HG02852 (cell line): Measurements from ENCODE around the gene TMEM156.

ENCODE experiments used
- ATAC-seq: cut with Tn5 transposase; IDR thresholded peaks from one replicate; pipeline ENCODE4 v1.9.1; 2021; ENCODE audit warnings: mild to moderate bottlenecking, moderate library complexity; ENCODE audit not compliant: unreplicated experiment

The TMEM156 gene

GRCh38 chr4:38930707-38931106 is 101.5 kb downstream of the TMEM156 start:
- ATAC-seq, result no peak

DNA sequence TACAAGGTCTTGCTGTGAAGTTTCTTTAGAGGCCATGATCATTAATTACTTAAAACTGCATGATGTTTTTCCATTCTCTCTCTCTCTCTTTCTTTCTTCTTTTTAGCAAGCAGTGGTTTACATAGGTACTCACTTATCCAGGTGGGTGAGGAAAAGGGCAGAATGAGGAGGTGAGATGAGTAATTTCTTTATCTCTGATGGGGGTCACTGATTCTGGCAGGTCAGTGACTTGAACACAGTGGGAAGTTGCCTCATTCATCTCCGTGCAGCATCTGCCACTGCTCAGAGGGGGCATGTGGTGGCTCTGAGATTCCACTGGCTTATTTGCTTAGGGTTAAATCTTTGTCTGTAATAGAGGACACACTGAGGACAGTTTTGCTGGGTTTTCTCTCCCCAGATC is 102.0 kb downstream of the TMEM156 start:
- ATAC-seq, result peak; percentile 55

GRCh38 chr4:38928974-38929373 is 103.2 kb downstream of the TMEM156 start:
- no peak for ATAC-seq

DNA sequence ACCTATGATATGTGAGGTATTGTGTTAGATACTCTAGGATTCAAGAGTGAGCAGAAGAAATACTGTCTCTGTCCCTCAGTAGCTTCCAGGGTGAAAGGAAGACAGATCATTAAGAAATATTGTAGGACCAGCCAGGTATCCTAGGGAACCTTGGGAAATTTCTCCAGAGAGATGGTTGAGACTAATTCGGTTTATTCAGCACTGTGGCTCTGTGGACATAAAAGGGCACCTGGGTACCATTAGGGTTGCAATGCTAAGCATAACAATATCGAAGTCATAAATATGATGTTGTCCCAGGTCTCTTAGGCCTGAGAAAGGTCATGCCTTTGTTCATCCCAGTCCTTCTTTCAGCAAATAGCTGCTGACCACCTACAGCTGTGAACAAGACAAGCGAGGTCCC is 103.6 kb downstream of the TMEM156 start:
- no peak for ATAC-seq

- no peak for ATAC-seq
Observed at GRCh38 chr4:38926896-38927295, 105.3 kb downstream of the TMEM156 start.

- no peak for ATAC-seq
Observed at GRCh38 chr4:38925492-38926413, 106.5 kb downstream of the TMEM156 start.

- no peak for ATAC-seq
Observed at GRCh38 chr4:38924353-38924752, 107.9 kb downstream of the TMEM156 start.

DNA sequence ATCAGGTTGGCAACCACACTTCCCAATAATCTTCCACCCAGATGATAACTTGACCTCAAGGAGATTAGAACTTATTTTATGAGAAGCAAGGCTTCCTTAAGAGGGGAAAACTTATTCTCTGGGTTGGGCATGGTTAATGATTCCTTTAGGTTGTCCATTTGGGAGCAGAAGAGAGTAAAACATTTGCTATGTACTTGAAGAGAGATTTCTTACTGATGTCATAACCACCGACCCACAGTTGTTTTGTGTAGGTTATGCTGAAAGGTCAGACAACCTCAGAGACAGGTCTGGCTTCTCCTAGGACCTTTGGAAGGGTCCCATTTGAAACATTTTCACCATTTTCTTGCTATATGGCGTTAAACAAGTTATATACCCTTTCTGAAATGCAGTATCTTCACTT is 108.5 kb downstream of the TMEM156 start:
- ATAC-seq, result no peak

- ATAC-seq, result no peak
Observed at GRCh38 chr4:38921151-38921550, 111.1 kb downstream of the TMEM156 start.

DNA sequence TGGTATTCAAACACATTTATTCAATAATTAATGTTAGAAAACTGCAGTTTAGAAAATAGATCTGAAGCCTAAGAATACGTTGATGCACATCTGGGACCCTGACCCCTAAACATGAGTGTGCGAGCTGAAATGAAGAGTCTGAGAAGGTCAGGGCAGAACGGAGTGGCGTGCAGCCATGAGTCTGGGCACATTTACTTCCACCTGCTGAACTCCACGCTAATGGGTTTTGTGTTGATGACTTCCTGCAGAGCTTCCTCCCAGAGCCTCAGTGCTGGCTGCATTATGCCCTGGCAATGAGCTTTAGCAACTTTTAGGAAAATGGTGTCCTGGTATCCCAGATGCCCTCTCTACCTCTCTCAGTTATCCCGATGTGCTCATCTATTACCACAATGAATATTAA is 111.5 kb downstream of the TMEM156 start:
- no peak for ATAC-seq

GRCh38 chr4:38920186-38920585 is 112.0 kb downstream of the TMEM156 start:
- ATAC-seq, result no peak

DNA sequence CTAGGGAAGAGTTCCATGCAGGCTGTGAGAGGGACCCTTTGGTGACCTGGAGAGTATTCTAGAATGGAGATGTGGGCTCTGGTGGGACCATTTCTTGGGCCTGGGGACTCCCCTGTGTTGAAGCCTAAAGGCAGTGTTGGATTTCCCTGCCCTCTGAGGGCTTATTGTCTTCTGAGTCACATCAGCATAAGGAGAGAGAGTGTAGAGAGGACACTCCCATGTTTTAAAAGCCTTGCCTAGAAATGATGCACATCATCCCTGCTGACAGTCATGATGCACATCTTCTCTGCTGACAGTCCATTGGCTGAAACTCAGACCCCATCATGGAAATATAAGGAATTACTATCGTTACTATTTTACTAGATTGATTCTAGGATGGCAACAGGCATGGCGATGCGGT is 112.7 kb downstream of the TMEM156 start:
- no peak for ATAC-seq

GRCh38 chr4:38917481-38918025 is 114.7 kb downstream of the TMEM156 start:
- no peak for ATAC-seq
